ENCODE measurements around the gene PRR18. TPM values are rescaled to one million over a fixed set of nuclear protein-coding genes. Genes with fewer than 3 reads are reported as not detected.

The PRR18 gene
- total RNA-seq, 2 donors from 2014 or later, result not detected

DNA sequence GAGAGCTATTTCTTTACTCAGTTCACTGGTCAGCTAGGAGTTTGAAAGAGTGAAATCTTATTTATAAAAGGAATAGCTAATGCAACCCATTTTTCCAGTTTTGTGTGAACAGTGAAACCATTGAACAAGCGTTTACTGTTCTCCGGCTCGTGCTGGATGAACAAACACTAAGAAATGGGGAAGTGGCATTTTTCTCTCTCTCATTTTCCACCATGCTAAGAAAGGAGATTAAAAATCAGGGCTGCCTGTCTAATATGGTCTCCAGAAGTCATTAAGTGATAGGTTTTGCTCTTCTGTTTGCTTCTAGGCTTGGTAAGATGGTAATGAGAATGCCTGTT lies 34.9 kb upstream of the PRR18 start:
- peak overlapping the region; percentile 94 to 98 for H3K4me3 ChIP-seq
- H3K36me3 ChIP-seq, result no peaks in the 10 kb centered on the region
- TF ChIP-seq, protein P1, sequence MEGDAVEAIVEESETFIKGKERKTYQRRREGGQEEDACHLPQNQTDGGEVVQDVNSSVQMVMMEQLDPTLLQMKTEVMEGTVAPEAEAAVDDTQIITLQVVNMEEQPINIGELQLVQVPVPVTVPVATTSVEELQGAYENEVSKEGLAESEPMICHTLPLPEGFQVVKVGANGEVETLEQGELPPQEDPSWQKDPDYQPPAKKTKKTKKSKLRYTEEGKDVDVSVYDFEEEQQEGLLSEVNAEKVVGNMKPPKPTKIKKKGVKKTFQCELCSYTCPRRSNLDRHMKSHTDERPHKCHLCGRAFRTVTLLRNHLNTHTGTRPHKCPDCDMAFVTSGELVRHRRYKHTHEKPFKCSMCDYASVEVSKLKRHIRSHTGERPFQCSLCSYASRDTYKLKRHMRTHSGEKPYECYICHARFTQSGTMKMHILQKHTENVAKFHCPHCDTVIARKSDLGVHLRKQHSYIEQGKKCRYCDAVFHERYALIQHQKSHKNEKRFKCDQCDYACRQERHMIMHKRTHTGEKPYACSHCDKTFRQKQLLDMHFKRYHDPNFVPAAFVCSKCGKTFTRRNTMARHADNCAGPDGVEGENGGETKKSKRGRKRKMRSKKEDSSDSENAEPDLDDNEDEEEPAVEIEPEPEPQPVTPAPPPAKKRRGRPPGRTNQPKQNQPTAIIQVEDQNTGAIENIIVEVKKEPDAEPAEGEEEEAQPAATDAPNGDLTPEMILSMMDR (IDR thresholded peaks at IDR 0.05), result no peak
- H3K27ac ChIP-seq, result peak overlapping the region; percentile 83 to 95
- no peaks in the 10 kb centered on the region for H3K27me3 ChIP-seq
- no peak for DNase-seq (ENCODE audit: low spot score)
- H3K9me3 ChIP-seq, result no peaks in the 10 kb centered on the region
- H3K4me1 ChIP-seq, result peaks cover 0 to 46% of the 10 kb centered on the region in 2 donors

- Histone ChIP-seq H3K4me1 (peaks cover 0 to 46% of the 10 kb centered on the region in 2 donors), H3K36me3 (no peaks in the 10 kb centered on the region), H3K27me3 (no peaks in the 10 kb centered on the region), H3K9me3 (no peaks in the 10 kb centered on the region), H3K27ac (peak within 1 kb of the TSS; percentile 83 to 95), H3K4me3 (peak within 1 kb of the TSS; percentile 94 to 98)
- DNase-seq (ENCODE audit: low spot score), result peak; percentile 90
- TF ChIP-seq, protein P1 (IDR thresholded peaks at IDR 0.05), result no peak
Measured at GRCh38 chr6:166342349-166343149, 34.4 kb upstream of the PRR18 start, which contains the start of gene SFT2D1. Gene SFT2D1, minus strand, starts transcription at chr6:166342545. Its CDS starts 64 bp downstream, at chr6:166342481.

- H3K4me1 ChIP-seq, result peaks cover 0 to 48% of the 10 kb centered on the region in 2 donors
- peak overlapping the region; percentile 94 to 98 for H3K4me3 ChIP-seq
- H3K9me3 ChIP-seq, result no peaks in the 10 kb centered on the region
- DNase-seq (ENCODE audit: low spot score), result no peak
- peak overlapping the region; percentile 83 to 95 for H3K27ac ChIP-seq
- H3K27me3 ChIP-seq, result no peaks in the 10 kb centered on the region
- TF ChIP-seq, protein P1 (IDR thresholded peaks at IDR 0.05), result no peak
- H3K36me3 ChIP-seq, result no peaks in the 10 kb centered on the region
Measured at GRCh38 chr6:166341977-166342348, 33.8 kb upstream of the PRR18 start.

GRCh38 chr6:166341464-166341863 lies 33.3 kb upstream of the PRR18 start:
- peak overlapping the region in 1 of 2 donors; percentile 95 for H3K27ac ChIP-seq
- peaks cover 0 to 53% of the 10 kb centered on the region in 2 donors for H3K4me1 ChIP-seq

DNA sequence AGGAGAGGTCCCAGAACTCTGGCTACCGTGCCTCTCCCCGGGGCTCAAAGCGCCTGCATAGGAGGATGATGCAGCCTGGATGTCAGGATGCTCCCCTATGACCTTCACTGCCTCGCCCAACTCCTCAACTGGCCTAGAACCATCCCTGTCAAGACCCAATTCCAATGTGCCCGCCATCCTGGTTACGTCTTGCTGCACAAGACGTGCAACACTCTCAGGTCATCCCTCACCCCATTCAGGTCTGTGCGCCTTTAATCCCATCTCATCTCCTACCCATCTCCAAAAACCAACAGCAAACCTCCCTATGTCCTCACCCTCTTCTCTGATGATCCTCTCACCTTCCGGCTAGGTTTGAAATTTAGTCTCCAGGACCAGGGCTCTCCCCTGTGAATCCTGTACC lies 30.7 kb upstream of the PRR18 start:
- peaks cover 0 to 53% of the 10 kb centered on the region in 2 donors for H3K4me1 ChIP-seq
- no peaks in the 10 kb centered on the region for H3K27me3 ChIP-seq
- DNase-seq (ENCODE audit: low spot score), result no peak
- no peak overlapping the region for H3K27ac ChIP-seq
- H3K36me3 ChIP-seq, result no peaks in the 10 kb centered on the region
- TF ChIP-seq, protein P1 (IDR thresholded peaks at IDR 0.05), result no peak
- H3K4me3 ChIP-seq, result no peak overlapping the region
- H3K9me3 ChIP-seq, result no peaks in the 10 kb centered on the region

More at GRCh38 chr6:166341464-166341863, 33.3 kb upstream of the PRR18 start:
- Histone ChIP-seq H3K9me3 (no peaks in the 10 kb centered on the region), H3K36me3 (no peaks in the 10 kb centered on the region), H3K4me3 (peak overlapping the region; percentile 94 to 98), H3K27me3 (no peaks in the 10 kb centered on the region)
- TF ChIP-seq, protein P1 (IDR thresholded peaks at IDR 0.05), result no peak
- no peak for DNase-seq (ENCODE audit: low spot score)

Data from right atrium auricular region (tissue), 2 donors.